Gastroesophageal sphincter (tissue), 4 donors: ENCODE measurements around the gene LCA5L. TPM values are rescaled to one million over a fixed set of nuclear protein-coding genes. Genes with fewer than 3 reads are reported as not detected.
A peak's percentile ranks its signal among the peaks of the same experiment; 100 is the strongest.

Experiments
- ATAC-seq: fragments of 150-250 bp; one replicate; pipeline ENCODE4 v1.9.1; 2016; ENCODE audit warnings: mild to moderate bottlenecking, moderate library complexity
- H3K27ac ChIP-seq, 4 donors: fragments of 200-600 bp; sonication (generic) in 3 of 4; 1 replicate in 3 of 4; 2 replicates in 1 of 4; pipeline ENCODE4 v1.5.1; 2016 to 2019
- H3K27me3 ChIP-seq: fragments of 200-600 bp; sonication (generic); one replicate; pipeline ENCODE4 v1.5.1; 2019
- H3K36me3 ChIP-seq, 2 donors: fragments of 200-600 bp; sonication (generic); one replicate each; pipeline ENCODE4 v1.5.1; 2019; ENCODE audit warnings: control low read depth in 1 of 2
- H3K4me1 ChIP-seq, 3 donors: fragments of 200-600 bp; sonication (generic); 1 replicate in 2 of 3; 2 replicates in 1 of 3; pipeline ENCODE4 v1.5.1; 2016 to 2019; ENCODE audit warnings: control low read depth in 2 of 3
- H3K4me3 ChIP-seq, 2 donors: fragments of 200-600 bp; sonication (generic); one replicate each; pipeline ENCODE4 v1.5.1; 2019; ENCODE audit warnings: mild to moderate bottlenecking in 1 of 2, moderate library complexity in 1 of 2
- H3K9me3 ChIP-seq, 3 donors: fragments of 200-600 bp; sonication (generic); one replicate each; pipeline ENCODE4 v1.5.1; 2017 to 2019; ENCODE audit warnings: control low read depth in 2 of 3
- EP300 ChIP-seq: sonication (generic); formaldehyde crosslinking; IDR thresholded peaks from one replicate; pipeline ENCODE4 v1.6.1; 2017; ENCODE audit warnings: antibody characterized with exemption, mild to moderate bottlenecking
- POLR2A ChIP-seq, 2 donors: fragments of 450-650 bp; IDR thresholded peaks; one replicate each; pipeline ENCODE4 v1.6.1; 2017; ENCODE audit warnings: antibody characterized with exemption in 2 of 2, mild to moderate bottlenecking in 2 of 2, moderate library complexity in 1 of 2
- POLR2AphosphoS5 ChIP-seq: sonication (generic); formaldehyde crosslinking; IDR thresholded peaks from one replicate; pipeline ENCODE4 v1.6.1; 2017; ENCODE audit warnings: antibody characterized with exemption
- WGBS, 2 donors: methylation state at CpG; one replicate each; pipeline ENCODE4 v1.1.5; 2018; ENCODE audit warnings: low coverage in 1 of 2; 5-methylcytosine and 5-hydroxymethylcytosine counted together
- small RNA-seq, 4 donors: library from RNA; depleted of rRNA; stranded (forward); fragments of <200 nt; gene quantifications; one replicate each; pipeline ENCODE3, GENCODE V24; 2016
- total RNA-seq, 4 donors: library from RNA; depleted of rRNA; stranded (reverse); fragments of >200 nt; gene quantifications; one replicate each; pipeline ENCODE4 v1.1.0, GENCODE V29; 2016
- TF ChIP-seq, protein P1 (sequence below), 4 experiments: fragments of 200-600 bp in 2 of 4; fragments of 450-650 bp in 2 of 4; sonication (generic) in 1 of 4; IDR thresholded peaks; one replicate each; pipeline ENCODE4 v1.5.1; 2017 to 2019; ENCODE audit warnings: antibody characterized with exemption in 4 of 4, mild to moderate bottlenecking in 2 of 4, moderate library complexity in 2 of 4

LCA5L gene
- total RNA-seq, 4 donors from 2014 or later = 0.54 to 1.6 (median 1.2) TPM

DNA sequence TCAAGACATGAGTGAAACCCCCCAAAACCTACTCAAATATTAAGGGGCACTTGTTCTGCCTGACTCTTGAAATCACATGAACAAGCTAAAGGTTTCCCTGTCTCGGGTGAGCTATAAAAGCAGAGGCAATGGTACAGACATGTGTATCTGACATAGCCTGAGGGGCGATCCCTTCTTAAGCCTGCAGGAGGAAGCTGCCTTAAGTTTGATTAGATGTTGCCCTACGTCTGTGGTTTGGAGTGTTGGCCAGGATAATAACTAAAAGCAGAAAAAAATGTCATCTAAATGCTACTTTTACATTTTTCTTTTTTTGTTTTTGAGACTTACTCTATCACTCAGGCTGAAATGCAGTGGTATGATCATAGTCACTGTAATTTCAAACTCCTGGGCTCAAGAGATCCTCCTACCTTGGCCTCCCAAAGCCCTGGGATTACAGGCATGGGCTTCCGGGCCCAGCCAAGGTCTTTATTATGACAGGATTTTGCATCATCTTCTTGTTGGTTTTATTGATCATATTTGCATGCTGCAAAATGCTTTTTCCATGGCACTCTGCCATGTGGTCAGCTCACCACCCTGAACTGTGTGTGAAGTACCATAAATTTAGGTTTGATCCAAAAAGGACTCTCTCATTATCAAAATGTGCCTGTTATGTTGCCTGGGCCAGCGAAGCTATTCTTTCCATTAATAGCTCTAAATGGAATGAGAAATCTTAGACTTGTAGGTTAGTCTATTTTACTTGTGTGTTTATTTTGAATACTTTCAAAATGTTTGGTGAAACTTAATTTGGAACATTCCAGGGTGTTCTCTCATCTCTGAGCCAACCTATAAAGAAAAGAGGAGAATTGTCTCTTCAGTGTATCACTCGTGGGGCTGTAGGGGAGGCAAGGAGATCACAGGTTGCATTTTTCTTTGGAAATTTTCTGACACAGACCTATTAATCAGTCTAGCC lies 81.7 kb downstream of the LCA5L start:
- peak overlapping the region; percentile 21 to 77 (median 51) for H3K27ac ChIP-seq
- H3K36me3 ChIP-seq = no peaks in the 10 kb centered on the region
- no peaks in the 10 kb centered on the region for H3K9me3 ChIP-seq
- WGBS, 2 donors = 57 to 64% methylated on average over 6 of the region's 6 CpGs
- no peaks in the 10 kb centered on the region for H3K27me3 ChIP-seq
- H3K4me3 ChIP-seq = no peak overlapping the region
- TF ChIP-seq, protein P1, sequence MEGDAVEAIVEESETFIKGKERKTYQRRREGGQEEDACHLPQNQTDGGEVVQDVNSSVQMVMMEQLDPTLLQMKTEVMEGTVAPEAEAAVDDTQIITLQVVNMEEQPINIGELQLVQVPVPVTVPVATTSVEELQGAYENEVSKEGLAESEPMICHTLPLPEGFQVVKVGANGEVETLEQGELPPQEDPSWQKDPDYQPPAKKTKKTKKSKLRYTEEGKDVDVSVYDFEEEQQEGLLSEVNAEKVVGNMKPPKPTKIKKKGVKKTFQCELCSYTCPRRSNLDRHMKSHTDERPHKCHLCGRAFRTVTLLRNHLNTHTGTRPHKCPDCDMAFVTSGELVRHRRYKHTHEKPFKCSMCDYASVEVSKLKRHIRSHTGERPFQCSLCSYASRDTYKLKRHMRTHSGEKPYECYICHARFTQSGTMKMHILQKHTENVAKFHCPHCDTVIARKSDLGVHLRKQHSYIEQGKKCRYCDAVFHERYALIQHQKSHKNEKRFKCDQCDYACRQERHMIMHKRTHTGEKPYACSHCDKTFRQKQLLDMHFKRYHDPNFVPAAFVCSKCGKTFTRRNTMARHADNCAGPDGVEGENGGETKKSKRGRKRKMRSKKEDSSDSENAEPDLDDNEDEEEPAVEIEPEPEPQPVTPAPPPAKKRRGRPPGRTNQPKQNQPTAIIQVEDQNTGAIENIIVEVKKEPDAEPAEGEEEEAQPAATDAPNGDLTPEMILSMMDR (IDR thresholded peaks at IDR 0.05) = no peak
- TF ChIP-seq POLR2AphosphoS5 = no peak
- no peak for TF ChIP-seq EP300
- no peak for TF ChIP-seq POLR2A (IDR thresholded peaks at IDR 0.05)
- H3K4me1 ChIP-seq = peaks cover 0 to 19% (median 0%) of the 10 kb centered on the region in 3 donors
- no peak for ATAC-seq

DNA sequence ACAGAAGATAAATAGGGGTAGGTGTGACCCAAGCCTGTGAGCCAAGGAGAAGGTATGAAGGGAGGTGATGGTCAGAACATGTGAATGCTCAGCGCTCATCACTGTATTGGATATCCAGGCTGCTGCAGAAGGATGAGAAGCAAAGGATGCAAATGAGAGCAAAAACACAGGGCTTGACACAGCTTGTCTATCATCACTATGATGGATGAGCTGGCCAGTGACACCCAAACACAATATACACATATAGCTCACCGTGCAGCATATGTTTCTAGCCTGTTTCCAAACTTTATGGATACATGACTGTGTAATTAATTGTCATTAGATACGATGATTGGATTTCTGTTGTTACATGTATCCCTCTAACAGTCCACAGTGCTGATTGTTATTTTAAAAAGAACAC lies 82.8 kb downstream of the LCA5L start:
- H3K27me3 ChIP-seq = no peaks in the 10 kb centered on the region
- no peaks in the 10 kb centered on the region for H3K9me3 ChIP-seq
- no peak for ATAC-seq
- 81 to 82% methylated on average over 2 of the region's 3 CpGs for WGBS, 2 donors
- no peak overlapping the region for H3K4me3 ChIP-seq
- peak overlapping the region in 2 of 4 donors; percentile 46 to 70 for H3K27ac ChIP-seq
- TF ChIP-seq POLR2AphosphoS5 (no peak), POLR2A (IDR thresholded peaks at IDR 0.05) (no peak), EP300 (no peak)
- TF ChIP-seq, protein P1 (IDR thresholded peaks at IDR 0.05) = no peak
- H3K36me3 ChIP-seq = no peaks in the 10 kb centered on the region
- peaks cover 0 to 19% (median 0%) of the 10 kb centered on the region in 3 donors for H3K4me1 ChIP-seq

DNA sequence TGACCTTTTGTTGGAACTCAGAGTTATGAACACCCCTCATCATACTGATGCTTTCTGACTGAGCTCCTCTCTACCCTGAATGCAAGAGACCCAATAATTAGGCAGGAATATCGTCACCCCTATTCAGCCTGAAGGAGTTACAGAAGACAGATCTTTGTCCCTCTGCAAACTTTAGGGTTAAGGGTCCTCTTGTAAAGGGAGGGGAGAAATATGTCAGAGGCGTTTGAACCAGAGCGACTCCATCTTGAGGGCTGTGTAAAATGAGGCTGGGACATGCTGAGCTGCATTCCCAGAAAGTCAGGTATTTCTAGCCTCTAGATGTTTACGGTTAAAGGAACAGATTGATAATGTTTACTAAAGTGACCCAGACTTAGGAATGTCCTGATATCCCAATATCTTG lies 86.2 kb downstream of the LCA5L start:
- Histone ChIP-seq H3K36me3 (no peaks in the 10 kb centered on the region), H3K4me3 (no peak overlapping the region), H3K9me3 (no peaks in the 10 kb centered on the region), H3K27ac (no peak overlapping the region), H3K4me1 (peaks cover 0 to 10% (median 0%) of the 10 kb centered on the region in 3 donors), H3K27me3 (no peaks in the 10 kb centered on the region)
- 69 to 73% methylated on average over 3 of the region's 4 CpGs for WGBS, 2 donors
- no peak for ATAC-seq
- TF ChIP-seq EP300 (no peak), POLR2A (IDR thresholded peaks at IDR 0.05) (no peak)
- TF ChIP-seq, protein P1 (IDR thresholded peaks at IDR 0.05) = no peak

Small RNA genes lying within 50 kb of the gene (small RNA-seq; reads per million reads assigned to genes)
- gene MIR6508 = 0.18 to 1.4 (median 0.63) reads per million in 4 donors

Other genes starting within 250 kb of the LCA5L start
- 100 to 1,000 TPM in 1 of 4 donors, 10 to 100 TPM in 3; 60.0 to 132 (median 71.2) TPM for gene BRWD1, start 132.1 kb downstream of the LCA5L start, total RNA-seq
- 100 to 1,000 TPM in 1 of 4 donors, 10 to 100 TPM in 3; 69.0 to 117 (median 80.8) TPM for gene HMGN1, start 96.7 kb downstream of the LCA5L start, total RNA-seq
- 10 to 100 TPM in 3 of 4 donors, 1 to 10 TPM in 1; 5.9 to 39.7 (median 30.5) TPM for gene SH3BGR, start 6.2 kb upstream of the LCA5L start, total RNA-seq
- 1 to 10 TPM in 2 of 4 donors, under 1 TPM in 2; 0.13 to 1.3 (median 0.77) TPM for gene B3GALT5, start 167.2 kb upstream of the LCA5L start, total RNA-seq